Hematopoietic multipotent progenitor cell treated with erythropoietin and hydrocortisone succinate and interleukin-3 and kit ligand, for 4 days (in vitro differentiated cells): Measurements from ENCODE around the gene RRAD.
"Not testable (repeated sequence)": the region's sequence is repeated elsewhere in the genome, so short reads cannot be mapped to it uniquely, and the experiment has no call there.

Source experiments
- DNase-seq: peaks from one replicate; pipeline ENCODE4 v3.0.0-alpha.2; 2015

Gene RRAD

GRCh38 chr16:66925322-66925840, at the start of gene RRAD:
Gene RRAD (minus strand): TSS chr16:66925535. CDS start chr16:66925179, 356 bp downstream.
- no peak for DNase-seq

DNA sequence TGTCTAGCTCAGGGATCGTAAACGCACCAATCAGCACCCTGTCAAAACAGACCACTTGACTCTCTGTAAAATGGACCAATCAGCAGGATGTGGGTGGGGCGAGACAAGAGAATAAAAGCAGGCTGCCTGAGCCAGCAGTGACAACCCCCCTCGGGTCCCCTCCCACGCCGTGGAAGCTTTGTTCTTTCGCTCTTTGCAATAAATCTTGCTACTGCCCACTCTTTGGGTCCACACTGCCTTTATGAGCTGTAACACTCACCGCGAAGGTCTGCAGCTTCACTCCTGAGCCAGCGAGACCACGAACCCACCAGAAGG, 49.6 kb upstream of the RRAD start:
- peak; percentile 52 for DNase-seq

- DNase-seq: not testable (repeated sequence)
Measured at GRCh38 chr16:66974156-66974931, 49.0 kb upstream of the RRAD start.

GRCh38 chr16:66973716-66974115, 48.4 kb upstream of the RRAD start:
- DNase-seq: no peak

- DNase-seq: no peak
Measured at GRCh38 chr16:66972983-66973382, 47.6 kb upstream of the RRAD start.

- DNase-seq: no peak
Measured at GRCh38 chr16:66970775-66971720, 45.7 kb upstream of the RRAD start.

DNA sequence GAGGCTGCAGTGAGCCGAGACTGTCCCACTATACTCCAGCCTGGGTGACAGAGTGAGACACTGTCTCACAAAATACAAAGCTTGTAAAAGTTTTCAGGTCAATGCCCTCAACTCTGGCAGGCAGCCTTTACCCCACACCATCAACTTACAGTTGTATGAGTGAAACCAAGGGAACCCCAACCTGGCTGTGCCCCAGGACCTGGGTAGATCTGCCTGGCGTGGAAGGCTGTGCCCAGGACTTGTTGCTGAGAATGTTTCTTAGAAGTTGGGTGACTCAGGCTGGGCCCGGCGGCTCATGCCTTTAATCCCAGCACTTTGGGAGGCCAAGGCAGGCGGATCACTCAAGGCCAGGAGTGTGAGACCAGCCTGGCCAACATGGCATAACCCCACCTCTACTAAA, 43.5 kb upstream of the RRAD start:
- DNase-seq: no peak

- no peak for DNase-seq
Measured at GRCh38 chr16:66964049-66964448, 38.7 kb upstream of the RRAD start.

GRCh38 chr16:66961914-66962313, 36.6 kb upstream of the RRAD start:
- peak; percentile 33 for DNase-seq

- DNase-seq: peak; percentile 91
Measured at GRCh38 chr16:66961065-66961744, 35.9 kb upstream of the RRAD start, which contains the start of gene CES3. Gene CES3 (plus strand): TSS chr16:66961266. CDS start chr16:66961308, 42 bp downstream.

GRCh38 chr16:66960270-66960669, 34.9 kb upstream of the RRAD start:
- no peak for DNase-seq

DNA sequence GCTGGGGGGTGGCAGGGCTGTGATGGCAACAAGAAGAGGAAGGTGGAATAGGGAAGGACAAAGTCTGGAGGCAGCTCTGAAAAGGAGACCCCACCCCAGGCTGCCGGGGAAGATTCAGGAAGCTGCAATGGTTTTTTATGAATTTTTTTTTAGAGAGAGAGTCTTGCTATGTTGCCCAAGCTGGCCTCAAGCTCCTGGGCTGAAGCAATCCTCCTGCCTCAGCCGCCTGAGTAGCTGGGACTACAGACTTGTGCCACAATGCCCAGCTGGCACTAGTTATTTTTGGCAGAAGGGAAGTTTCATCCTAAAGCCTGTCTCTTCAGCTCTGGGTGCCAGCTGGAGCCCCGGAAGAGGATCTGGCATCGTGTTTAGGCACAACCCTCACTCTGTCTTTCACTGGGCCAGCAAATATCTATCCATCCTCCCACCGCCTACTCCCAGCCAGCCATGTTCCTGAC, 34.4 kb upstream of the RRAD start:
- no peak for DNase-seq

- no peak for DNase-seq
Measured at GRCh38 chr16:66958857-66959703, 33.7 kb upstream of the RRAD start.

DNA sequence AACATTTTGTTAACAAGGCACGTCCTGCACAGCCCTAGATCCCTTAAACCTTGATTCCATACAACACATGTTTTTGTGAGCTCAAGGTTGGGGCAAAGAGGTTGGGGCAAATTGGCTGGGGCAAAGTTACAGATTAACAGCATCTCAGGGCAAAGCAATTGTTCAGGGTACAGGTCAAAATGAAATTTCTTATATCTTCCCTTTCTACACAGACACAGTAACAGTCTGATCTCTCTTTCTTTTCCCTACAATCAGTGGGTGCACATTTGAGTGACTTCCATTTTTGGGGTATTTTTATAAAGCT, 30.8 kb upstream of the RRAD start:
- DNase-seq: not testable (repeated sequence)

DNA sequence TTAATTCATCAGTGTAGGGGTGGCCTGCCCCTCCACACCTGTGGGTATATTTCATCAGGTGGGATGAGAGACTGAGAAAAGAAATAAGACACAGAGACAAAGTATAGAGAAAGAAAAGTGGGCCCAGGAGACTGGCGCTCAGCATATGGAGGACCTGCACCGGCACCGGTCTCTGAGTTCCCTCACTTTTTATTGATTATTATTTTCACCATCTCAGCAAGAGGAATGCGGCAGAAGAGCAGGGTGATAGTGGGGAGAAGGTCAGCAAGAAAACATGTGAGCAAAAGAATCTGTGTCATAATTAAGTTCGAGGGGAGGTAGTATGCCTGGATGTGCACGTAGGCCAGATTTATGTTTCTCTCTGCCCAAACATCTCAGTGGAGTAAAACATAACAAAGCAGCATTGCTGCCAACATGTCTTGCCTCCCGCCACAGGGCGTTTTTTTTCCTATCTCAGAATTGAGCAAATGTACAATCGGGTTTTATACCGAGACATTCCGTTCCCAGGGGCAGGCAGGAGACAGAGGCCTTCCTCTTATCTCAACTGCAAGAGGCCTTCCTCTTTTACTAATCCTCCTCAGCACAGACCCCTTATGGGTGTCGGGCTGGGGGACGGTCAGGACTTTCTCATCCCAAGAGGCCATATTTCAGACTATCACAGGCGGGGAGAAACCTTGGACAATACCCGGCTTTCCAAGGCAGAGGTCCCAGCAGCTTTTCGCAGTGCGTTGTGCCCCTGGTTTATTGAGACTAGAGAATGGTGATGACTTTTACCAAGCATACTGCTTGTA, 30.2 kb upstream of the RRAD start:
- DNase-seq: peak; percentile 33

DNA sequence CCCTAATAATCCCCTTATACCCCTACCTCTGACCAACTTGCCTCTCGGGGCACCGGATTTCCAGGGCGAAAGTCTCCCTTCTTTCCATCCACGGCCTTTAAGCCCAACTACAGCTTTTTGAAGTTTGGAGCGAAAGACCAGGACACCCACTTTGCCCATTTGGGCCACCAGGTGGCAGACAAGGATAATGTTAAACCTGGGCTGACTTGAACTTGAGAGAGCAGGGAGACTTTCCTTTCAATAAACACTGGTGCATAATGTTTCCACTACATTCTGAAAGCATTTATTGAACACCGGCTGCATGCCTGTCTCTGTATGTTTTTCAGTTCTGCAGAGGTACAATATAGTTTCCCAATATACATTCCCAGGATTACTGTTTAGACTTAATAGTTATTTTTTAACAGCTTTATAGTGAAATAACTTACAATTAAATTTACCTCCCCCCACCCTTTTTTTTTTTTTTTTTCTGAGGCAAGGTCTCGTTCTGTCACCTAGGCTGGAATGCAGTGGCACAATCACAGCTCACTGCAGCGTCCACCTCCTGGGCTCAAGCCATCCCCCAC, 28.8 kb upstream of the RRAD start:
- DNase-seq: peak; percentile 90

DNA sequence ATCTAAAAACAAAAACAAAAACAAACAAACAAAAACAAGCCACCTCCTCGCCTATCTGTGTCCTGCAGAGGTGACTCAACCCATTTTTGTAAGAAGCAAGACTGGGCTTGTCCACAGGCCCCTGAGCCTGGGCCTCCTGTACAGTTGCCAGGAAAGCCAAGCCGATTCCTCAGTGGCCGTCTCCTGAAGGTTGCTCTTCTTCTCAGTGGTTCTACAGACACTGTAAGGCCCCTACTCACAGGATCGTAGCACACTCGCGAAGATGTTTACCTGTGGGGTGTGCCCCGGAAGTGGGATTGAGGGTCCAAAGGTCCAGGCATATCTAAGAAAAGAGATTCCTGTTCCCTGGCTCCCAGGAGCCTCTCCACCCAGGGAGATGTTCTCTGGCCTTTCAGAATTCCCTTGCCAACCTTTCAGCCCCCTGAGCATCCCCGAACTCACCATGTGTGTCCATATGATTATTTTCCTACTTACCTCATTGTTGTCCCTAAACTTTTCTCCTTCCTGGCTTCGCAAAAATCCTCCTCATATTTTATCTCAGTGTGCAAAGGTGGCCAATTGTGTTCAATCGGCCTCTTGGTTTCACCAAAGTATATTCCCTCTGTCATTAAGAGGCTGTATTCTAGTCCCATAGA, 28.2 kb upstream of the RRAD start:
- DNase-seq: no peak

DNA sequence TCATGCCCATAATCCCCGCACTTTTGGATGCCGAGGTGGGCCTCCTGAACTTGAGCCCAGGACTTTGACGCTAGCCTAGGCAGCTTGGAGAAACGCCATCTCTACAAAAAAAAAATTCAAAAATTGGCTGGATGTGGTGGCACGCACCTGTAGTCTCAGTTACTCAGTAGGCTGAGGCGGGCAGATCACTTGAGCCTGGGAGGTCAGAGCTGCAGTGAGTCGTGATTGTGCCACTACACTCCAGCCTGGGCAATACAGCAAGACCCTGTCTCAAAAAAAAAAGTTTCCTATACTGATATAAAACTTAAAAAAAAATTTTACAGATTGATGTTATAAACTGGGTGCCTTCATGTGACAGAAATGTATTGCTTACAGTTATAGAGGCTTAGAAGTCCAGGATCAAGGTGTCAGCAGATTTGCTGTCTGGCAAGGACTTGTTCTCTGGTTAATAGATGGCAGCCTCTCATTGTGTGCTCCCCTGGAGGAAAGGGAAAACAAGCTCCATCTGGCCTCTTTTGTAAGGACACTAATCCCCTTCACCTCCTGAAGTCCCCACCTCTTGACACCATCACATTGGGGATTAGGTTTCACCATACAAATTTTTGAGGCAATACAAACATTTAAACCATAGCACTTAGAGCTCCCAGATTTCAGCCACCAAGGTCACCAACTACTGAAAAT, 27.2 kb upstream of the RRAD start:
- no peak for DNase-seq

DNA sequence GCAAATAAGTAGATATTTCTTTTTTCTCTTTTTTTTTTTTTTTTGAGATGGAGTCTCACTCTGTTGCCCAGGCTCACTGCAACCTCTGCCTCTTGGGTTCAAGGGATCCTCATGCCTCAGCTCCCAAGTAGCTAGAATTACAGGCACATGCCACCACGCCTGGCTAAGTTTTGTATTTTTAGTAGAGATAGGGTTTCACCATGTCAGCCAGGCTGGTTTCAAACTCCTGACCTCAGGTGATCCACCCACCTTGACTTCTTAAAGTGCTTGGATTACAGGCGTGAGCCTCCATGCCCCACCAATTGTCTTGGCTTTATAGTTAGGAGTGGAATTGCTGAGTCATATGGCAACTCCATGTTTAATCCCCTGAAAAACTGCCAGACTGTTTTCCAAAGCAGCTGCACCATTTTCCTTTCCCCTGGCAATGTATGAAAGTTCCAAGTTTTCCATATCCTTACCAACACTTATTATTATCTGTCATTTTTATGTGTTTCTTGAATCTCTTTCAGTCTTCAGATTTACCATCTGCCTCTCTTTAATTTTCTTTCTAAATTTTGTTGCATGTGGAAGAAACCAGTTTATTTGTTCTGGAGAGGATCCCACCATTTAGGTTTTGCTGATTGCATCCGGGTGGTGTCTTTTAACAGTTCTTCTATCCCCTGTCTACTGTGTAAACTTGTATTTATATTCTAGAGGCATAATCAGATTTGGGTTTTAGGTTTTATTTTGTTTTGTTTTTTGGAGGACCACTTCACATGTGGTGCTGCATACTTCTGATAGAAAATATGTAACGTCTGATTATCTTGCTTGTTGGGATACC, 25.8 kb upstream of the RRAD start:
- no peak for DNase-seq
